ENCODE data around the gene LRRC70.
"Not testable (repeated sequence)": the region's sequence is repeated elsewhere in the genome, so short reads cannot be mapped to it uniquely, and the experiment has no call there.

LRRC70 gene

DNA sequence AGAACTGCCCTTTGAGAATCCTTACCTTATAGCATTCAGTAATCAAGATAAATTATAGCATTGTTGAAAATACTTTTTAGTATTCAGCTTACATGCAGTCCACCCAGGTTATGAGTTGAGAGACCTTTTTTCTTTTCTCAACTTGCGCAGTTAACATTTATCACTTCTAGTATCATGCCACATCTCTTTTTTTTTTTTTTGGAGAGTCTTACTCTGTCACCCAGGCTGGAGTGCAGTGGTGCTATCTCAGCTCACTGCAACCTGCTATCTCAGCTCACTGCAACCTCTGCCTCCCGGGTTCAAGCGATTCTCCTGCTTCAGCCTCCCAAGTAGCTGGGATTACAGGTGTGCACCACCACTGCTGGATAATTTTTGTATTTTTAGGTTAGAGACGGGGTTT lies 29.0 kb downstream of the LRRC70 start:
- DNase-seq (ENCODE audit: low read depth in 2 of 2), result no peak

DNA sequence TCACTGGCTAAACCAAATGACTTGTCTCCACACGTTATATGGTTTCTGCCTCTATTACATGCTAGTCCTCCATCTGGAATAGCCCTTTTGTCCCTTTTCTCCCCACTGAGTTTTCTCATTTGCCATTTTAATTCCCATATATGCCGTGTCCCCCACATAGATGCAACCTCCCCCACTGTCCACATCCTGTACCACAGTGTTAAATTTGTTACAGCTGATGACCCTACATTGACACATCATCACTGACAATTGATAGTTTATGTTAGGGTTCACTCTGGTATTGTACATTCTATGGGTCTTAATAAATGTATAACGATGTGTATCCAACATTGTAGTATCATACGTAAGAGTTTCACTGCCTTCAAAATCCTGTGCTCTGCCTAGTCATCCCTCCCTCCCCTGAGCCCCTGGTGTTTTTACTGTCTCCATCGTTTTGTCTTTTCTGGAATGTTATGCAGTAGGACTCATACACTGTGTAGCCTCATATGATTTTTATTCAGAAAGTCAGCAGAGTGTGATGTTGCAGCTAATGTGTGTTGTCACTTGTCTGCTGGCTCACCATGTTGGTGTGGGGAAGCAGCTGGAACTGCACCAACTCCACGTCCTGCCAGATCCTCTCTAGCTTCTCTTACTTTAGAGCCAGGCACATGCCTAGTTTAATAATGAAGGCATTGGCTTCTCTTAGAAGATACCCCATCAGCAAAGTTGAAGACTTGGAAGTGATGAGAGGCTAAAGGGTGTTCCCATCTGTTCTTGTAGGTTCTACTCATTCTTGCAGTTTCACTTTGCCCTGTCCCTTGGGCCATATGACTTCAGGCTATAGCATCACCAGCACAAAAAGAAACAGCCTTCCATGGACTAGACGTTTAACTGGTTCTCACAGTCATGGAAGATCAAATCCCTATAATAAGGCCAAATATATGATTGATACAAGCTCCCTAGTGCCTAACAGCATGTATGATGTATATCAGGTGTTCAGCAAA lies 30.2 kb downstream of the LRRC70 start:
- DNase-seq (ENCODE audit: low read depth in 2 of 2), result no peak

DNA sequence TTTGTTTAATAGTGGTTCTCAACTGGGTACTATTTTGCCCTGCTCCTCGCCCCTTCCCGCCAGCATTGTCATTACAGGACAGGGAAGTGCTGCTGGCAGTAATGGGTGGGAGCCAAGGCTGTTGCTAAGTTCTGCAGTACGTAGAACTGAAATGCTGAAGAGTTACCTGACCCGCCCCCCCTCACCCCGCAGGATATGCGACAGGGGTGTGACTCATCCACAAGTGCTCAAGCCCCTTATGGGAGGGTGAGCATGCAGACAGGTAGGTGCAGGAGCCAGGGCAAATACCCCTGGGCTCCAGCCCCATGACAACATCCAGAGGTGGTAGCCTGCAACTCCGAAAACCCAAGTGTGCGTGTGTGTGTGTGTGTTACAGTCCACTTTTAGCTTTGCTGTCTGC lies 35.7 kb downstream of the LRRC70 start:
- no peak for DNase-seq (ENCODE audit: low read depth in 2 of 2)

DNA sequence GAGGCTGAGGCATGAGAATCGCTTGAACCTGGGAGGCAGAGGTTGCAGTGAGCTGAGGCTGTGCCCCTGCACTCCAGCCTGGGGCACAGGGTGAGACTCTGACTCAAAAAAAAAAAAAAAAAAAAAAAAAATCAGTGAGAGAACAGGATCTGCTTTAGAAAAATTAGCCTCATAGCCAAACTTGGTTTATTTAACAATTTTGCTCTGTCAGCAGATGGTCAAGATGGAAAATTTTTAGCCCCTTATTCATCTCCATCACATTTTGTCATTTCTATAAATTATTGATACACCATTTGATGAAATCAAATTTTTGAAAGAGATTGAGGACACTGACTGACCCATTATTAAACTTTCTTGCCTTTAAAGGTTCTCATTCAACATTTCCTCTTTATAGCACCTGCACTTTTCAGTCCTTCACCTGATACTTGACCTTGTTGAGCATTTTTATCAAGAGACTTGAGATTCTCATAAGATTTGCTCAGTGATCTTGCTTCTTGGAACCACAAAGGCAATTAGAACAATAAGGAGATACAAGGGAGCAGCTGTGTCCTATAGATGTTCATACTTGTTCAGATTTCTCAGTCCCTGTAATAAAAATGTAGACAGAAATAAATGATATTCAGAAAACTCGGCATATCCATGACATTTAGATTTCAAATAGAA lies 38.1 kb downstream of the LRRC70 start:
- no peak for DNase-seq (ENCODE audit: low read depth in 2 of 2)

DNA sequence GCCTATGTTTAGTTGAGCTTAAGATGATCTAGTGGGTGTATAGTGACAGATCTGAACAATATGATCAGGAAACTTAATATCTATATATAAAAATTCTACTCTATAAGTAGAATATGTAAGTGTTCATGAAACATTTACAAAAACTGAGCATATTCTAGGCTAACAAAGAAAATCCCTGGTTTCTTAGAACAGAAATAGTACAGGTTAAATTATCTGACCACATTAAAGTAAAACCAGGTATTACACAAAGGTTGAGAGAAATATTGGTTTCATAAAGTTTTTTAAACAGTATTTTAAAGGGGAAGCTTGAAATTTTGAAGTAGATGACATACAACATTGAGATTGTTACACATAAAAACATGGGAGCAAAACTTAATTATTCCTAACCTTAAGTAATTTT lies 39.3 kb downstream of the LRRC70 start:
- no peak for DNase-seq (ENCODE audit: low read depth in 2 of 2)

DNA sequence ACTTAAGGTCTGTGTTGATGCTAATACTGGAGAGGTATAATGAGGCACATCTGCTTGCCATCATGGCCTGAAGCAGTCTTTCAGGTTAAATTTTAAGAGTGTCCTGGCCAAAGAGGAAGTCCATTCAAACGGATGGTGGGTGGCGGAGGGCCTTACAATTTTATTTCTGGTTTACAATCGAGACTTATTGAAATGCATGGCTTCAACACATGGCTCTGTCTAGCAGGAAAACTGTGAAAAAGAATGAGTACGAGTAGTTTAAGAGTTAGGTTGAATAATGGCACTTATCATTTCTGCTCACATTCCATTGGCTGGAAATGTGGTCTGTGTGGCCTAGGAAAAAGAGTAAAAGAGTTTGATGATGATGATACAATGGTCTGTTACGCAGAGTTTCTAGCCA lies 42.1 kb downstream of the LRRC70 start:
- DNase-seq (ENCODE audit: low read depth in 2 of 2), result no peak

DNA sequence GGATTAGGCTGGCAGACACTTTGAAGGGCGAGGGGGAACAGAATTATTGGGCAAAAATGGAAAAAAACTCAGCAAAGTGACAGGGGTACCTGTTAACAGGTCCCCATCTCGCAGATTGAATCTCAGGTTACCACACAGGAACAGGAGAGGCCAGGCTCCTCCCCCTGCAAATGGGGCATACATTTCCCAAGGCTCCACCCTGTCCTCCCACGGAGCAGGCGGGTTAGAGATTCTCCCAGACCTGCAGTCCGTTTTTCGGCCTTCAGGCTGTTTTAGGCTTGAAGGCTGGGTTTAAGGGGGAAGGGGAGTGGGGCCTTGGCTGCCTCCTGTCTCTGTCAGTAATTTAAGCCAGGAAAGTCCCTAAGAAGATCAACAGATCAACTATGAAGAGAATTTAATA lies 42.7 kb downstream of the LRRC70 start:
- DNase-seq (ENCODE audit: low read depth in 2 of 2), result no peak

DNA sequence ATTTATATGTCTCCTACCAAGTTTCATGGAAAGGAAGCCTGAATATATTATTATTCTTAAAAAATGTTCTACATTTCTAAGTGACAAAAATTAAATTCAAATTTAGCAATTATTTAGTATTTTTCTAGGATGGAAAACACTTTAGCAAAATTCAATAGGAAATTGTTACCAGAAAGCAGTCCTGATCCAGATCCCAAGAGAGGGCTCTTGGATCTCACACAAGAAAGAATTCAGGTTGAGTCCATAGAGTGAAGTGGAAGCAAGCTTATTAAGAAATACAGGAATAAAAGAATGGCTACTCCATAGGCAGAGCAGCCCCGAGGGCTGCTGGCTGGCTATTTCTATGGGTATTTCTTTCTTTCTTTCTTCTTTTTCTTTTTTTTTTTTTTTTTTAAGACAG lies 44.7 kb downstream of the LRRC70 start:
- DNase-seq (ENCODE audit: low read depth in 2 of 2), result no peak

DNA sequence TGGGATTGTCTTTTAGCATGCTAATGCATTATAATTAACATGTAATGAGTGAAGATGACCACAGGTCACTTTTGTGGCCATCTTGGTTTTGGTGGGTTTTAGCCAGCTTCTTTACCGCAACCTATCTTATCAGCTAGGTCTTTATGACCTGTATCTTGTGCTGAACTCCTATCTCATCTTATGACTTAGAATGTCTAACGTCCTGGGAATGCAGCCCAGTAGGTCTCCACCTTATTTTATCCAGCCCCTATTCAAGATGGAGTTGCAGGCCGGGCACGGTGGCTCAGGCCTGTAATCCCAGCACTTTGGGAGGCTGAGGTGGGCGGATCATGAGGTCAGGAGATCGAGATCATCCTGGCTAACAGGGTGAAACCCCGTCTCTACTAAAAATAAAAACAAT lies 45.8 kb downstream of the LRRC70 start:
- DNase-seq (ENCODE audit: low read depth in 2 of 2), result not testable (repeated sequence)

DNA sequence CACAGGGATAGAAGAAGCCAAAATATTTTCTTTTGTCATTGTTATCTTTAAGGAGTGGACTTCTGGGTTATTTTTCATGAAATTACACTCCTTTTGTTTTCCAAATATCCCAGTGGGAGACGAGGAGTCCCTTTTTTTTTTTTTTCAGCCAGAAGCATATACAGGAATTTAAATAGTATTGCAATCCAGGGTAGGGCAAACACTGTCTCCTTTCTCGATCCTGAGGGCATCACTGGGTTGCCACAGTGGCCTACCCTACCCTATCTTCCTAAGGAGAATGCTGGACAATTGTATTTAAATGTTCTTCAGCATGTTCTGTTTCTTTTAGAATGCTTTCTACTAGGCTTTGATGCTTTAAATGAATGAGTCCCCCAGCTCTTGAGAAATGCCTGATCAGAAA lies 47.9 kb downstream of the LRRC70 start:
- DNase-seq (ENCODE audit: low read depth in 2 of 2), result no peak

DNA sequence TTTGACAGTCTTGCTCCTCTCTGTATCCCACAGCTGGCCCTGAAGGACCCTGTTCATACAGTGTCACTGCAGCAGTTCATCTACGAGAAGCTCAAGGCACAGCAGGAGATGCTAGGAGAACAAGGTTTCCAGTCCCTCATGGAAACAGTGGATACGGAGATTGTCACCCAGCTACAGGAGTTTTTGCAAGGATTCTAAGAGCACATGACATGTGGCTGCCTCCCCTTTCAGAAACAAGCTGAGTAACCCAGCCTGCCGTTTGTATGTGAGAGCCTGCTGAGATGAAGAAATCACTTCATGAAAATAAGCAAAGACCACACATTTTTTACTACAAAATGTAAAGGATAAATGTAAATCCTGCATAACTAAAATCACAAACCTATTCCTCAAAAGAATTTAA lies 48.5 kb downstream of the LRRC70 start:
- no peak for DNase-seq (ENCODE audit: low read depth in 2 of 2)

DNA sequence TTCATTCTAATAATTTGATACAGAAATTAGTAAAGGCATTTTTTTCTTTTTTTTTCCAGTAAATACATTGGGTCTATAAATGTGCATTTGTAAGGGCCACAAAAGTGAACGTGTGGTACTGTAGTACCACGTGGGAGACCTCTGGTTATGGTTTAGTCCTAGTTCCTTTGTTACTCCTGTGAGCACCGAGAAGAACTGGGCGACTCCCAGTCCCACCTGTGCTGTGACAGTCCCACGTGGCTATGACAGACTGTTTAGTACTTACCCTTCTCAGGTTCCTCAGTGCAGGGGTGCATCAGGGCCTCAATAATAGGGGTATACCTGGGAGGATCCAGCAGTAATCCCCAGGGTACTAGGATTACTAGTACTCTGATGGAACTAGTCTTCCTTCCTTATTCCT lies 49.3 kb downstream of the LRRC70 start:
- DNase-seq (ENCODE audit: low read depth in 2 of 2), result no peak
